Smooth muscle cell (in vitro differentiated cells): Measurements from ENCODE around the gene PANX3. TPM values are rescaled to one million over a fixed set of nuclear protein-coding genes. Genes with fewer than 3 reads are reported as not detected.
A peak's percentile ranks its signal among the peaks of the same experiment; 100 is the strongest.

Experiments used
- DNase-seq: peaks from one replicate; lab custom pipeline; 2025; ENCODE audit not compliant: unreplicated experiment; lab: John Stamatoyannopoulos, UW
- H2AFZ ChIP-seq: fragments of 200-600 bp; sonication (generic); 2 replicates; pipeline ENCODE4 v1.6.0; 2016; ENCODE audit warnings: antibody characterized with exemption, low read depth, mild to moderate bottlenecking
- H3F3A ChIP-seq: fragments of 200-600 bp; sonication (generic); 2 replicates; pipeline ENCODE4 v1.6.0; 2017; ENCODE audit warnings: antibody characterized with exemption, low read depth
- H3K27ac ChIP-seq: fragments of 200-600 bp; sonication (generic); 2 replicates; pipeline ENCODE4 v1.5.1; 2016; ENCODE audit warnings: low read depth, mild to moderate bottlenecking
- H3K27me3 ChIP-seq: fragments of 200-600 bp; sonication (generic); 2 replicates; pipeline ENCODE4 v1.6.1; 2016; ENCODE audit warnings: low read depth, mild to moderate bottlenecking
- H3K36me3 ChIP-seq: fragments of 200-600 bp; sonication (generic); 2 replicates; pipeline ENCODE4 v1.5.1; 2016; ENCODE audit warnings: low read depth
- H3K4me1 ChIP-seq: fragments of 200-600 bp; sonication (generic); 2 replicates; pipeline ENCODE4 v1.5.1; 2016; ENCODE audit warnings: low read depth
- H3K4me2 ChIP-seq: fragments of 200-600 bp; sonication (generic); 2 replicates; pipeline ENCODE4 v1.6.0; 2016; ENCODE audit warnings: mild to moderate bottlenecking
- H3K4me3 ChIP-seq: fragments of 200-600 bp; sonication (generic); 2 replicates; pipeline ENCODE4 v1.5.1; 2016; ENCODE audit warnings: mild to moderate bottlenecking
- H3K79me2 ChIP-seq: fragments of 200-600 bp; sonication (generic); 2 replicates; pipeline ENCODE4 v1.6.0; 2016; ENCODE audit warnings: low read depth, mild to moderate bottlenecking
- H3K9ac ChIP-seq: fragments of 200-600 bp; sonication (generic); 2 replicates; pipeline ENCODE4 v1.6.0; 2016; ENCODE audit warnings: low read depth
- H3K9me3 ChIP-seq: fragments of 200-600 bp; sonication (generic); replicated peaks from 2 replicates; pipeline ENCODE4 v1.5.1; 2016; ENCODE audit warnings: low read depth
- H4K20me1 ChIP-seq: fragments of 200-600 bp; sonication (generic); 2 replicates; pipeline ENCODE4 v1.6.0; 2016; ENCODE audit warnings: low read depth
- CTCF ChIP-seq: fragments of 200-600 bp; sonication (generic); IDR thresholded peaks from 2 replicates; pipeline ENCODE4 v1.5.1; 2017; ENCODE audit warnings: borderline replicate concordance, mild to moderate bottlenecking, antibody characterized with exemption; ENCODE audit not compliant: insufficient read depth, poor library complexity, severe bottlenecking
- WGBS: methylation state at CpG from one replicate; pipeline ENCODE4 v1.1.7; 2016; ENCODE audit warnings: low lambda C conversion rate; 5-methylcytosine and 5-hydroxymethylcytosine counted together
- polyA plus RNA-seq: library from polyadenylated mRNA; unstranded; fragments of >200 nt; fragmentation: Nextera tagmentation; extraction: Ambion mirVana; gene quantifications from 2 replicates; pipeline ENCODE4 v1.2.1, GENCODE V29; 2016
- total RNA-seq: library from RNA; depleted of rRNA; stranded (reverse); fragments of >200 nt; gene quantifications from 2 replicates; pipeline ENCODE4 v1.2.3, GENCODE V29; 2014

The PANX3 gene
- total and polyA plus RNA-seq, 2 experiments from 2014 or later, result not detected

DNA sequence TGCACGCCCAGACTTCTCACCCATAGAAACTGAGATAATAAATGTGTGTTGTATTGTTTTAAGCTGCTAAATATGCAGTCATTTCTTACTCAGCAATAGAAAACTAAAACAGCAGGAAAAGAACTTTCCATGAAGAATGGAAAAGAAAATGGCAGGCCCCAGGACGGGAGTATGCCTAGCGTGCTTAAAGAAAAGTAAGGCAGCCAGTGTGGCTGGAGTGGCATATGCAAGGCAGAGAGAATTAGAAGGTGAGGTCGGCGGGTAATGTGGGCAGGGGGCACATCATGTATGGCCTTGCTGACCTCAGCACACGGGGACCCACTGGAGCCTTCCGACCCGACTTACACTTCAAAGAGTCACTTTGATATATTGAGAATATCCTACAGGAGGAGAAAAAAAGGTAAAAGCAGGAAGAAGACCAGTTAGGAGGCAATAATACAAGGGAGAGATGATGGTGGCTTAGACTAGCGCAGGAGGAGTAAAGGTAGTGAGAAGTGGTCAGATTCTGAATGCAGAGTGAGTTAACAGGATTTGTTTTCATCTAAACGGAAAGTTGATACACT, 31.9 kb downstream of the PANX3 start:
- peak overlapping the region; percentile 91 for H3K27ac ChIP-seq
- no peak for TF ChIP-seq CTCF
- H3K9me3 ChIP-seq, result no peaks in the 10 kb centered on the region
- DNase-seq, result no peak
- H3F3A ChIP-seq, result peaks cover 6% of the 10 kb centered on the region
- no peak overlapping the region for H3K4me3 ChIP-seq
- no peaks in the 10 kb centered on the region for H3K79me2 ChIP-seq
- WGBS, result 89% methylated on average over 10 of the region's 10 CpGs
- H3K27me3 ChIP-seq, result no peaks in the 10 kb centered on the region
- H3K36me3 ChIP-seq, result no peaks in the 10 kb centered on the region
- no peaks in the 10 kb centered on the region for H4K20me1 ChIP-seq
- H2AFZ ChIP-seq, result no peak overlapping the region
- H3K4me2 ChIP-seq, result peak overlapping the region; percentile 73
- no peak overlapping the region for H3K9ac ChIP-seq
- peaks cover 5% of the 10 kb centered on the region for H3K4me1 ChIP-seq

DNA sequence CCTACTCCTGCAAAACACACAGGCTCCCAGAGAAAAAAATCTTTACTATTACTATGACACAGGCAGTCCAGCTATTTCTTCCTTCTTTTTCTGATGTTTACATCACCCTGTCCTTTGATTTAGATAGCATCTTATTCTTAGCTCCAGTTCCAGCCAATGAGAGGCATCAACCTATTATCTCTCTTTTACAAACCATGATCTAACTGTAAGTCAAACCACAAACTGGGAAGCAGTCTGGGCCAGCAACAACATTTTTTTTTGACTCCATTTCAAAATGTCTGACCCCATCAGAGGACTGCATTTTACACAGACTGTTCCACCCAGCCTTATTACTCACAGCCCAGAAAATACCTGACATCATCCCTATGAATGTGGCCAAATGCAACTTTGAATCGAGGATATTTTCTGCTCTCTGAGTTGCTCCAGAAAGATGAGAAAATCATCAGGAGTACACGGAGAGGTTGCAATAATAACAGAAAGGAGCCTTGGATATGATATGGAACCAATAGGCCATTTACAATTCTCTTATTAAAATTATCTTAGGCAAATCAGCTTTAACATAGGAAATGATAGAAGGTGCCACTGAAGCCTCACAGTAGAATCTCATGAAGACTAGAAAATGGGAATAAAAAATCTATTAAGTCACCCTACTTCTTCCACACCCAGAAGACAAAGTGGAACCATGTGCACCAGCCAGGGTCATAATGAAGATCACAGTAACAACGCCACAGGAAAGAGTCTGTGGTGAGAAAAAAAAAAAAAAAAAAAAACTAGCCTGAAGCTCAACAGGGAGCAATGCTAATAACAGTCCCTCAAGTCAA, 32.6 kb downstream of the PANX3 start:
- Histone ChIP-seq H3K4me3 (no peak overlapping the region), H3K4me1 (peaks cover 5% of the 10 kb centered on the region), H3K79me2 (no peaks in the 10 kb centered on the region), H3K4me2 (peak overlapping the region; percentile 73), H3K9ac (peak overlapping the region; percentile 68), H3F3A (peaks cover 6% of the 10 kb centered on the region), H2AFZ (no peak overlapping the region), H4K20me1 (no peaks in the 10 kb centered on the region), H3K27ac (peak overlapping the region; percentile 91), H3K27me3 (no peaks in the 10 kb centered on the region), H3K36me3 (no peaks in the 10 kb centered on the region), H3K9me3 (no peaks in the 10 kb centered on the region)
- 27% methylated on average over 3 of the region's 3 CpGs for WGBS
- TF ChIP-seq CTCF, result no peak
- DNase-seq, result no peak

- H4K20me1 ChIP-seq, result no peaks in the 10 kb centered on the region
- H3K36me3 ChIP-seq, result no peaks in the 10 kb centered on the region
- peaks cover 5% of the 10 kb centered on the region for H3K4me1 ChIP-seq
- H3K27me3 ChIP-seq, result no peaks in the 10 kb centered on the region
- no peaks in the 10 kb centered on the region for H3K9me3 ChIP-seq
- H3F3A ChIP-seq, result peaks cover 6% of the 10 kb centered on the region
- H2AFZ ChIP-seq, result no peak overlapping the region
- TF ChIP-seq CTCF, result peak; percentile 75
- H3K4me3 ChIP-seq, result peak overlapping the region; percentile 6
- H3K27ac ChIP-seq, result peak overlapping the region; percentile 91
- peak; percentile 17 for DNase-seq
- H3K9ac ChIP-seq, result peak overlapping the region; percentile 68
- 15% methylated on average over 16 of the region's 16 CpGs for WGBS
- no peaks in the 10 kb centered on the region for H3K79me2 ChIP-seq
- H3K4me2 ChIP-seq, result peak overlapping the region; percentile 73
Observed at GRCh38 chr11:124644426-124645280, 33.4 kb downstream of the PANX3 start.
